Liver (tissue), 9 donors: ENCODE results near the gene GRIP2. TPM values are rescaled to one million over a fixed set of nuclear protein-coding genes. Genes with fewer than 3 reads are reported as not detected.

Source experiments
- DNase-seq: peaks from one replicate; pipeline ENCODE4 v3.0.0-alpha.2; 2017; ENCODE audit warnings: low spot score
- H3K27ac ChIP-seq, 2 donors: one replicate each; pipeline ENCODE4 v1.7.0; 2013; ENCODE audit warnings: inconsistent platforms in 2 of 2, low read length in 2 of 2, control low read depth in 1 of 2, low read depth in 1 of 2, mild to moderate bottlenecking in 1 of 2
- H3K27me3 ChIP-seq, 4 donors: one replicate each; pipeline versions ENCODE4 v1.6.1 to v1.7.0; 2013; ENCODE audit warnings: low read length in 3 of 4, inconsistent platforms in 1 of 4, mild to moderate bottlenecking in 1 of 4, moderate library complexity in 1 of 4; ENCODE audit not compliant: control insufficient read depth in 4 of 4, insufficient read depth in 4 of 4
- H3K36me3 ChIP-seq, 4 donors: one replicate each; pipeline versions ENCODE4 v1.6.1 to v1.7.0; 2013; ENCODE audit warnings: low read length in 3 of 4, mild to moderate bottlenecking in 3 of 4, low read depth in 1 of 4, moderate library complexity in 1 of 4; ENCODE audit not compliant: control insufficient read depth in 4 of 4, insufficient read depth in 3 of 4
- H3K4me1 ChIP-seq, 4 donors: one replicate each; pipeline versions ENCODE4 v1.6.1 to v1.7.0; 2013; ENCODE audit warnings: low read length in 3 of 4, mild to moderate bottlenecking in 3 of 4, moderate library complexity in 1 of 4; ENCODE audit not compliant: control insufficient read depth in 4 of 4, insufficient read depth in 4 of 4
- H3K4me3 ChIP-seq, 3 donors: one replicate each; pipeline versions ENCODE4 v1.6.1 to v1.7.0; 2013; ENCODE audit warnings: low read length in 3 of 3, control low read depth in 1 of 3, low read depth in 1 of 3, mild to moderate bottlenecking in 1 of 3
- H3K9ac ChIP-seq, 2 donors: one replicate each; pipeline ENCODE4 v1.7.0; 2013; ENCODE audit warnings: low read length in 2 of 2, mild to moderate bottlenecking in 2 of 2, moderate library complexity in 2 of 2, control low read depth in 1 of 2, low read depth in 1 of 2
- H3K9me3 ChIP-seq, 4 donors: one replicate each; pipeline versions ENCODE4 v1.6.1 to v1.7.0; 2013; ENCODE audit warnings: low read length in 3 of 4; ENCODE audit not compliant: control insufficient read depth in 4 of 4
- EGR1 ChIP-seq, 2 donors: IDR thresholded peaks; 2 replicates each; pipeline ENCODE4 v1.6.1; 2016 to 2018; ENCODE audit warnings: antibody characterized with exemption in 2 of 2, low read depth in 2 of 2
- FOXA1 ChIP-seq: IDR thresholded peaks from 2 replicates; pipeline ENCODE4 v1.6.1; 2016; ENCODE audit warnings: antibody characterized with exemption
- GABPA ChIP-seq, 2 donors: IDR thresholded peaks in 1 of 2; conservative IDR thresholded peaks in 1 of 2; 2 replicates each; pipeline ENCODE4 v1.6.1; 2016; ENCODE audit warnings: antibody characterized with exemption in 2 of 2, mild to moderate bottlenecking in 1 of 2, moderate library complexity in 1 of 2
- HNF4A ChIP-seq, 2 donors: conservative IDR thresholded peaks; 2 replicates each; pipeline ENCODE4 v1.6.1; 2016; ENCODE audit warnings: antibody characterized with exemption in 2 of 2, mild to moderate bottlenecking in 2 of 2
- HNF4G ChIP-seq: IDR thresholded peaks from 2 replicates; pipeline ENCODE4 v1.6.1; 2016; ENCODE audit warnings: antibody characterized with exemption
- JUND ChIP-seq, 2 donors: IDR thresholded peaks; 2 replicates each; pipeline ENCODE4 v1.6.1; 2016; ENCODE audit warnings: antibody characterized with exemption in 2 of 2
- NR2F2 ChIP-seq: IDR thresholded peaks from 2 replicates; pipeline ENCODE4 v1.6.1; 2016; ENCODE audit warnings: antibody characterized with exemption
- RAD21 ChIP-seq, 2 donors: IDR thresholded peaks; 2 replicates each; pipeline ENCODE4 v1.6.1; 2016; ENCODE audit warnings: antibody characterized with exemption in 2 of 2, mild to moderate bottlenecking in 2 of 2
- RXRA ChIP-seq, 2 donors: IDR thresholded peaks; 2 replicates each; pipeline ENCODE4 v1.6.1; 2017 to 2018; ENCODE audit warnings: antibody characterized with exemption in 2 of 2, mild to moderate bottlenecking in 1 of 2
- SP1 ChIP-seq: IDR thresholded peaks from 2 replicates; pipeline ENCODE4 v1.6.1; 2018; ENCODE audit warnings: antibody characterized with exemption, mild to moderate bottlenecking
- TAF1 ChIP-seq: conservative IDR thresholded peaks from 2 replicates; pipeline ENCODE4 v1.6.1; 2016; ENCODE audit warnings: antibody characterized with exemption, mild to moderate bottlenecking
- YY1 ChIP-seq: IDR thresholded peaks from 2 replicates; pipeline ENCODE4 v1.6.1; 2016; ENCODE audit warnings: antibody characterized with exemption, mild to moderate bottlenecking
- WGBS: extraction: QIAGEN DNeasy Blood & Tissue Kit; methylation state at CpG from one replicate; pipeline ENCODE4 v1.1.7; 2013; 5-methylcytosine and 5-hydroxymethylcytosine counted together
- polyA plus RNA-seq, 2 donors: library from polyadenylated mRNA; stranded (reverse) in 1 of 2; unstranded in 1 of 2; fragments of 200-250 nt in 1 of 2; fragments of >200 nt in 1 of 2; fragmentation: Nextera tagmentation in 1 of 2; extraction: Ambion mirVana in 1 of 2; gene quantifications; one replicate each; pipeline versions ENCODE4 v1.2.1 to v1.2.3, GENCODE V29; 2013 to 2015
- total RNA-seq, 2 donors: library from RNA; depleted of rRNA; stranded (reverse); fragments of >200 nt; gene quantifications; one replicate each; pipeline ENCODE4 v1.2.3, GENCODE V29; 2014
- TF ChIP-seq, protein P1 (sequence below): IDR thresholded peaks from 2 replicates; pipeline ENCODE4 v1.6.1; 2016; ENCODE audit warnings: antibody characterized with exemption
- TF ChIP-seq, protein P2 (sequence below): IDR thresholded peaks from 2 replicates; pipeline ENCODE4 v1.6.1; 2016; ENCODE audit warnings: antibody characterized with exemption, mild to moderate bottlenecking
- TF ChIP-seq, protein P3 (sequence below): fragments of 150-350 bp; IDR thresholded peaks from 2 replicates; pipeline ENCODE4 v1.5.1; 2017; ENCODE audit warnings: improper control_type of control experiment, low read depth, low read length; ENCODE audit not compliant: missing input control
- TF ChIP-seq, protein P4 (sequence below): IDR thresholded peaks from 2 replicates; pipeline ENCODE4 v1.6.1; 2016; ENCODE audit warnings: antibody characterized with exemption
- TF ChIP-seq, protein P5 (sequence below): IDR thresholded peaks from 2 replicates; pipeline ENCODE4 v1.6.1; 2016; ENCODE audit warnings: antibody characterized with exemption
- donor health status: healthy.
- donor health status: healthy.
- donor health status: healthy.
- donor health status: healthy.
- donor health status: healthy.

The GRIP2 gene
- total and polyA plus RNA-seq, 4 donors = 0.05 to 0.33 (median 0.09) TPM; not detected in 1

DNA sequence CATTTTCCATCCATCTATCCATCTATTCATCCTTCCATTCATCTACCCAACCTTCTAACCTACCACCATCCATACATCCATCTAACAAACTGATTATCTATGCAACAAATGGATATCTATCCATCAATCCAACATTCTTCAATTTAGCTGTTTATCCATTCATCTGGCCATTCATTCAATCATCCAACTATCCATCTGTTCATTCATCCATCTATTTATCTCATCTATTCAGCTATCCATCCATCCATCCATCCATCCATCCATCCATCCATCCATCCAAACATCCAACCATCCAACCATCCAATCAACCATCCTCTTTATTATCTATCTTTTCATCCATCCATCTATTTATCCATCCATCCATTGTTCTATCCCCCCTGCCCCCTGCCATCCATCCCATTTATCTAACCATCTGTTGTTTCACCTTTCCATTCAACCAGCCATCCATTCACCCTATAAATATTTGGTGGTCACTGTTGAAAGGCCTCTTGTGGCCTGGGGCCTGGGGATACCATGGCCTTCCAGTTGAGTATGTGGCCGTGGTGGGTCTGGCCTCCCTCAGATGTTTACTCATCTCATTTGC, 93.1 kb downstream of the GRIP2 start:
- Histone ChIP-seq H3K27ac (no peak overlapping the region), H3K27me3 (no peaks in the 10 kb centered on the region), H3K9me3 (no peaks in the 10 kb centered on the region), H3K9ac (no peak overlapping the region), H3K36me3 (peaks cover 0 to 5% (median 0%) of the 10 kb centered on the region in 4 donors), H3K4me1 (no peaks in the 10 kb centered on the region), H3K4me3 (no peak overlapping the region)
- WGBS = 97% methylated on average over 1 of the region's 1 CpG
- DNase-seq = no peak
- TF ChIP-seq EGR1 (IDR thresholded peaks at IDR 0.05; ENCODE audit: low read depth in 2 of 2) = no peak
- TF ChIP-seq HNF4A (conservative IDR thresholded peaks at IDR 0.05) = no peak
- no peak for TF ChIP-seq FOXA1
- TF ChIP-seq TAF1 = no peak
- no peak for TF ChIP-seq GABPA (IDR thresholded peaks at IDR 0.05 in 1 of 2, conservative IDR thresholded peaks at IDR 0.05 in 1 of 2)
- TF ChIP-seq, protein P1, sequence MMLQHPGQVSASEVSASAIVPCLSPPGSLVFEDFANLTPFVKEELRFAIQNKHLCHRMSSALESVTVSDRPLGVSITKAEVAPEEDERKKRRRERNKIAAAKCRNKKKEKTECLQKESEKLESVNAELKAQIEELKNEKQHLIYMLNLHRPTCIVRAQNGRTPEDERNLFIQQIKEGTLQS = no peak
- TF ChIP-seq, protein P2, sequence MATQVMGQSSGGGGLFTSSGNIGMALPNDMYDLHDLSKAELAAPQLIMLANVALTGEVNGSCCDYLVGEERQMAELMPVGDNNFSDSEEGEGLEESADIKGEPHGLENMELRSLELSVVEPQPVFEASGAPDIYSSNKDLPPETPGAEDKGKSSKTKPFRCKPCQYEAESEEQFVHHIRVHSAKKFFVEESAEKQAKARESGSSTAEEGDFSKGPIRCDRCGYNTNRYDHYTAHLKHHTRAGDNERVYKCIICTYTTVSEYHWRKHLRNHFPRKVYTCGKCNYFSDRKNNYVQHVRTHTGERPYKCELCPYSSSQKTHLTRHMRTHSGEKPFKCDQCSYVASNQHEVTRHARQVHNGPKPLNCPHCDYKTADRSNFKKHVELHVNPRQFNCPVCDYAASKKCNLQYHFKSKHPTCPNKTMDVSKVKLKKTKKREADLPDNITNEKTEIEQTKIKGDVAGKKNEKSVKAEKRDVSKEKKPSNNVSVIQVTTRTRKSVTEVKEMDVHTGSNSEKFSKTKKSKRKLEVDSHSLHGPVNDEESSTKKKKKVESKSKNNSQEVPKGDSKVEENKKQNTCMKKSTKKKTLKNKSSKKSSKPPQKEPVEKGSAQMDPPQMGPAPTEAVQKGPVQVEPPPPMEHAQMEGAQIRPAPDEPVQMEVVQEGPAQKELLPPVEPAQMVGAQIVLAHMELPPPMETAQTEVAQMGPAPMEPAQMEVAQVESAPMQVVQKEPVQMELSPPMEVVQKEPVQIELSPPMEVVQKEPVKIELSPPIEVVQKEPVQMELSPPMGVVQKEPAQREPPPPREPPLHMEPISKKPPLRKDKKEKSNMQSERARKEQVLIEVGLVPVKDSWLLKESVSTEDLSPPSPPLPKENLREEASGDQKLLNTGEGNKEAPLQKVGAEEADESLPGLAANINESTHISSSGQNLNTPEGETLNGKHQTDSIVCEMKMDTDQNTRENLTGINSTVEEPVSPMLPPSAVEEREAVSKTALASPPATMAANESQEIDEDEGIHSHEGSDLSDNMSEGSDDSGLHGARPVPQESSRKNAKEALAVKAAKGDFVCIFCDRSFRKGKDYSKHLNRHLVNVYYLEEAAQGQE = no peak
- TF ChIP-seq NR2F2 = no peak
- TF ChIP-seq, protein P3, sequence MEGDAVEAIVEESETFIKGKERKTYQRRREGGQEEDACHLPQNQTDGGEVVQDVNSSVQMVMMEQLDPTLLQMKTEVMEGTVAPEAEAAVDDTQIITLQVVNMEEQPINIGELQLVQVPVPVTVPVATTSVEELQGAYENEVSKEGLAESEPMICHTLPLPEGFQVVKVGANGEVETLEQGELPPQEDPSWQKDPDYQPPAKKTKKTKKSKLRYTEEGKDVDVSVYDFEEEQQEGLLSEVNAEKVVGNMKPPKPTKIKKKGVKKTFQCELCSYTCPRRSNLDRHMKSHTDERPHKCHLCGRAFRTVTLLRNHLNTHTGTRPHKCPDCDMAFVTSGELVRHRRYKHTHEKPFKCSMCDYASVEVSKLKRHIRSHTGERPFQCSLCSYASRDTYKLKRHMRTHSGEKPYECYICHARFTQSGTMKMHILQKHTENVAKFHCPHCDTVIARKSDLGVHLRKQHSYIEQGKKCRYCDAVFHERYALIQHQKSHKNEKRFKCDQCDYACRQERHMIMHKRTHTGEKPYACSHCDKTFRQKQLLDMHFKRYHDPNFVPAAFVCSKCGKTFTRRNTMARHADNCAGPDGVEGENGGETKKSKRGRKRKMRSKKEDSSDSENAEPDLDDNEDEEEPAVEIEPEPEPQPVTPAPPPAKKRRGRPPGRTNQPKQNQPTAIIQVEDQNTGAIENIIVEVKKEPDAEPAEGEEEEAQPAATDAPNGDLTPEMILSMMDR = no peak
- no peak for TF ChIP-seq RXRA (IDR thresholded peaks at IDR 0.05)
- TF ChIP-seq JUND (IDR thresholded peaks at IDR 0.05) = no peak
- TF ChIP-seq, protein P4, sequence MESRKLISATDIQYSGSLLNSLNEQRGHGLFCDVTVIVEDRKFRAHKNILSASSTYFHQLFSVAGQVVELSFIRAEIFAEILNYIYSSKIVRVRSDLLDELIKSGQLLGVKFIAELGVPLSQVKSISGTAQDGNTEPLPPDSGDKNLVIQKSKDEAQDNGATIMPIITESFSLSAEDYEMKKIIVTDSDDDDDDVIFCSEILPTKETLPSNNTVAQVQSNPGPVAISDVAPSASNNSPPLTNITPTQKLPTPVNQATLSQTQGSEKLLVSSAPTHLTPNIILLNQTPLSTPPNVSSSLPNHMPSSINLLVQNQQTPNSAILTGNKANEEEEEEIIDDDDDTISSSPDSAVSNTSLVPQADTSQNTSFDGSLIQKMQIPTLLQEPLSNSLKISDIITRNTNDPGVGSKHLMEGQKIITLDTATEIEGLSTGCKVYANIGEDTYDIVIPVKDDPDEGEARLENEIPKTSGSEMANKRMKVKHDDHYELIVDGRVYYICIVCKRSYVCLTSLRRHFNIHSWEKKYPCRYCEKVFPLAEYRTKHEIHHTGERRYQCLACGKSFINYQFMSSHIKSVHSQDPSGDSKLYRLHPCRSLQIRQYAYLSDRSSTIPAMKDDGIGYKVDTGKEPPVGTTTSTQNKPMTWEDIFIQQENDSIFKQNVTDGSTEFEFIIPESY = no peak
- no peak for TF ChIP-seq YY1

DNA sequence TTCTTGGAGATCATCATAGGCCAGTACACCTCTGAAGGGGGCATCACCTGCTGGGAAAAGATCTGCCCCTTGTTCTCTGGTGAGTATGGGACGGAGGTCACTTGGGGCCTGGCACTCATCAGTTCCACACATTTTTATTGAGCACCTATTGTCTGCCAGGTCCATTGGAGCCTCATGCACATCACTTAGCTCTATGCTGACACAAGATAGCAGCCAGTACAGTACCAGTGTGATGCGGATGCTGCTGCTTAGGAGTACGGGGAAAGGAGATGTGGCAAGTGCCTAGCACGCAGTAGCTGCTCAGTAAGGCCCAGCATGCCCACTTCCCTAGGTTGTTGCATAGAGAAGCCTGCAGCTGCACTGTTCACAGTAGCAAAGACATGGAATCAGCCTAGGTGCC, 94.4 kb downstream of the GRIP2 start:
- no peak for TF ChIP-seq RAD21 (IDR thresholded peaks at IDR 0.05)
- TF ChIP-seq HNF4G = no peak
- TF ChIP-seq HNF4A (conservative IDR thresholded peaks at IDR 0.05) = no peak
- no peak for TF ChIP-seq EGR1 (IDR thresholded peaks at IDR 0.05; ENCODE audit: low read depth in 2 of 2)
- no peak for TF ChIP-seq TAF1
- TF ChIP-seq SP1 = no peak
- TF ChIP-seq, protein P2 = no peak
- TF ChIP-seq, protein P4 = no peak
- TF ChIP-seq, protein P5, sequence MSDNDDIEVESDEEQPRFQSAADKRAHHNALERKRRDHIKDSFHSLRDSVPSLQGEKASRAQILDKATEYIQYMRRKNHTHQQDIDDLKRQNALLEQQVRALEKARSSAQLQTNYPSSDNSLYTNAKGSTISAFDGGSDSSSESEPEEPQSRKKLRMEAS = no peak
- H3K27me3 ChIP-seq = no peaks in the 10 kb centered on the region
- peaks cover 0 to 5% (median 0%) of the 10 kb centered on the region in 4 donors for H3K36me3 ChIP-seq
- no peak overlapping the region for H3K4me3 ChIP-seq
- no peak overlapping the region for H3K9ac ChIP-seq
- WGBS = 98% methylated on average over 4 of the region's 4 CpGs
- H3K4me1 ChIP-seq = no peaks in the 10 kb centered on the region
- H3K27ac ChIP-seq = no peak overlapping the region
- no peaks in the 10 kb centered on the region for H3K9me3 ChIP-seq
- no peak for DNase-seq
